Stimulated activated CD4-positive, alpha-beta T cell treated with anti-CD3 and anti-CD28 coated beads, Interleukin-2, amount 100 ng/mL, for 4 hours (primary cell): ENCODE data around the gene GPNMB.

Experiments used
- DNase-seq: peaks from one replicate; pipeline ENCODE4 v3.0.0-alpha.2; 2020; ENCODE audit warnings: low read depth

GPNMB gene

DNA sequence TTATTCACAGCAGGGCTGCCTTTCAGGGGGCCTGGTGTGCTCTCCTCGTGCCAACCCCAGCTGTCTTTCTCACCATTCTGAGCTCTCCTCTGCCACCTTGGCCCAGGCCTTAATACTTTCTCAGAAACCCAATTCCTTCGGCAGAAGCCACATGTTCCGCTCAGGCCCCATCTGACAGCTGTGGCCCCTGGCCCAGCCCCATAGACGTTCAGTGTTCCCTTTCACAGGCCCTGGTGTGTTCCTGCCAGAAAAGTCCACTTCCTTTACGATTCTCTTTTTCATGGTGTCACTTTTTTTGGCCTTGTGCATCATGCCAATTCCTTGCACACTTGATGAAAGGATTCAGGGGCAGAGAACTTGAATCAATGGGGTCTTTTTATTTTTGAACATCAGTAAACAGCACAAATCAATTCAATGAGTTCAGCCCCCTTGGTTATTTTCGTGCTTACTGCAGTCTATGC is 15.9 kb upstream of the GPNMB start:
- no peak for DNase-seq

DNA sequence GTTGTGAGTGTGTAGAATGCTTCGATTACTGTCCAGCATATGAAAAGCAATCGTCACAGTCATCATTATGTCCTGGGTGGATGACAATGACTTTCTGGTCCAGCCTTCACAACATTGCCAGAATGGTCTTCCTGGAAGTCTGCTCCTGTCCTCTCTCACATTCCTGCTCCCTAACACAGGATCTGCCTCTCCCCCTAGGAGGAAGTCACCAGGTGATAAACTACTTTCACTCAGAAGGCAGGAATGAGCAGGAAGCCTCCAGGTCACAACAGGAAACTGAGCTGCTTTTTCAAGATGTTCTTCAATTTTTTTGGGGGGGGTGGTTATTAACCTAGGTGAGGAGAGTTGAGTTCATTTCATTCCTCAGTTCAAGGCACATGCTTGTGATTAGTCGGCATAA is 13.6 kb upstream of the GPNMB start:
- no peak for DNase-seq

DNA sequence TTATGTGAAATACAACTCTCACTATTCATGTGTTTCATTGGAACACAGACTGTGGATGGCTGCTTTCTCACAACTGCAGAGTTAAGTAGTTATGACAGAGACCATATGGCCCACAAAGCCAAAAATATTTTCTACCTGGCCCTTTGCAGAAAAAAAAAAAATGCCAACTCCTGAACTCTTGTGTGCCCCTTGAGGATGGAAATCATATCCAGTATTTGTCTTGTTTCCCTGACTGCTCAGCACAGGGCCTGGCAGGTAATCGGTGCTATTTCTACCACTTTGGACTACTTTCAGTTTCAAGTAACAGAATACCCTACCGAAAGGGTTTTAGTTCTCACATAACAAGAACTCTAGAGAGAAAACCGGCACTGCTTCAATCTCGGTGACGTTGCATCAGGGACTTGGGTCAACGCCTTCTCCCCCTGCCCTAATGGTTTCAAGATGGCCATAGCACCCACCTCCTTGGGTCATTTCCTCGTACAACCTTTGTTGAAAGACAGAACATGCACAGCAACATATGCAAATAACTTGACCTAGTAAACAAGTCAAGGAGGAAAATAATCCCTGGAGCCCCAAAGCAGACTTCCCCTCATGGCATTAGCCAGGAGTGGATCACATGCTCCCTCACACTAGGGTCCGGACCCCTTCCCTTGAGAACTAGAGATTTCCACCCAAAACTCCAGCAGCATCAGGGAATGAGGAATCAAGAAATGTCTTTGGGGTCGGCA is 11.8 kb upstream of the GPNMB start:
- DNase-seq, result no peak

- no peak for DNase-seq
These were observed 10.8 kb upstream of the GPNMB start for GRCh38 chr7:23235813-23236221.

DNA sequence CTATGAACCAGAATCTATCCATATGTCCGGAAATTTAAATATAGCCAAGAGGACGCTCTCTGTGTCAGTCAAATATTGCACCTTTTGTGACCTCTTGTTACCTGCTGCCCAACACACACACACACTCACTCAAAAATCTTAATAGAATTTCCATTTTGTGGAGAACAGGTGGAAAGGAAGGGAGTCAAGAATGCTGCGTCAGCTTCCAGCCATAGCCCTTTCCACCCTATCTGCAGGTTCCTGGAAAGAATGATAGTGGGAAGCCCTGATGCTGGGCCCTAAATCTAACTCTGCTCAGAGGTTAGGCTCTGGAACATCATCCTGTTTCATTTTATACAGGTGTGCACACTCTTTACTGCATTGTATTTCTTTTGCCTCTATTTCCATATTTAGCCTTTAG is 9.6 kb upstream of the GPNMB start:
- no peak for DNase-seq

- no peak for DNase-seq
These were observed 7.5 kb upstream of the GPNMB start for GRCh38 chr7:23238983-23239652.

- DNase-seq, result no peak
These were observed 6.9 kb upstream of the GPNMB start for GRCh38 chr7:23239698-23240097.

DNA sequence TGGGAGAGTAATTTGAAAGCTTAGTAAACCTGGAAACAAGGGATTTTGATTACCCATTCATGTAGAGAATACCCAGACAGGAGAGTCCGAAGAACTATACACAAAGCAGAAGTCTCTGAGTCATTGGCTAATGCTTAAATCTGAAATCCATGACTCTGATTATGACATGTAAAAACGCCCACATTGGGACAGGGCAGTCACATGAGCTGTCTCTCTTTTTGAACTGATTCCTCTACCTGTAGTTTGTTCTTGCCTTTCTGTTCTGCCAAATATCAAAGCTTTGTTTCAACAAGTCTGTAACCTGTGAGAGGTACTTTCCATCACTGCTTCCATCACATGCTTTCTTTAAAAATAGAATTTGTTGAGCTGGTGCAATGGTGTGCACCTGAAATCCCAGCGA is 4.3 kb upstream of the GPNMB start:
- DNase-seq, result no peak

GRCh38 chr7:23242935-23243334 is 3.6 kb upstream of the GPNMB start:
- DNase-seq, result no peak

DNA sequence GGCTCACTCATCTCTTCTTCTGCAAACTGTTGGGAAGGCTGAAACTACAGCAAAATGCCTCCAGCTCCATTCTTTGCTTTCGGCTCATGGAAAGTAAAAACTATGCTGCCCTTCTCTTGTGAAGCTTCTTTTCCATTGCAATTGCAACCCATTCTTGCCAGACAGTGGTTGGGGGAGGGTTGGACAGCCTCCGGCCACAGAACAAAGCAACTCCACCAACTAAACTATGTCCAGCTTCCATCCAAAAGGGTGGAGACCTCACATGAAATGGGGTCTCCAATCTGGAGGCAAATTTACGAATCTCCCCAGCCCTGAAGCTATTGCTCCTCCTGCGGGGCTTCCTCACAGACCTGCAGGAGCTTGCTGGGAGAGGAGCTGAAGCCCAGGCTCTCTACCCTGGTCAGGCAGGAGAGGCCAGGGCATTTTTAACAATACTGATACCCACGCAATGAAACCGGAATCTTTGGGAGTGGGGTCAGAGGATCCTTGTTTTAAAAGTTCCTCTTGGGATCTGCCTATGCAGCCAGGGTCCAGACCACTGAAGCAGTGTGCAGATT is 549 bp downstream of the GPNMB start:
- DNase-seq, result no peak

- DNase-seq, result no peak
These were observed 1.2 kb downstream of the GPNMB start for GRCh38 chr7:23247603-23248335.

GRCh38 chr7:23249486-23249885 is 2.9 kb downstream of the GPNMB start:
- no peak for DNase-seq

DNA sequence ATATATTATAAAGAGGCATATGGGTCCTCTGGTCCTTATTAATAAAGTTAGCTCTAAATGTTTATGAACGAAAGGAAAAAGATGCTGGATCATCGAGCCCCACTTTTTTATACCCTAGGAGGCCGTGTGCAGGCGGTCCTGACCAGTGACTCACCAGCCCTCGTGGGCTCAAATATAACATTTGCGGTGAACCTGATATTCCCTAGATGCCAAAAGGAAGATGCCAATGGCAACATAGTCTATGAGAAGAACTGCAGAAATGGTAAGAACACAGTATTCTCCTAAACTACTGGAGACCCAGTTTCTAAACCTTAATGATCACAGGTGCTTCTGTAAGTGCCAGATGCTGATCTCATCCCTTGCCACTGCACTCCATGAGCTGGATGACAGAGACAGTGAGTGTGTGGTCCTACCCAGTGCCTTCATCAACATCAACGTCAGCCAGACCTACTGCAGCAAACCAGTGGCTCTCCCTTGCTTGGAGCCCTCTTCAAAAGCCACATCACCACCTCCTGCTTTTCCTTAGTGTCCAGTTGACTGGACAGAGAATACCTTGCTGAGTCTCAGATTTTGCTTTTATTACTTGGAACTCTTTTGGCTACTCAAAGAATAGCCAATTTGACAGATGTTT is 7.6 kb downstream of the GPNMB start:
- no peak for DNase-seq

DNA sequence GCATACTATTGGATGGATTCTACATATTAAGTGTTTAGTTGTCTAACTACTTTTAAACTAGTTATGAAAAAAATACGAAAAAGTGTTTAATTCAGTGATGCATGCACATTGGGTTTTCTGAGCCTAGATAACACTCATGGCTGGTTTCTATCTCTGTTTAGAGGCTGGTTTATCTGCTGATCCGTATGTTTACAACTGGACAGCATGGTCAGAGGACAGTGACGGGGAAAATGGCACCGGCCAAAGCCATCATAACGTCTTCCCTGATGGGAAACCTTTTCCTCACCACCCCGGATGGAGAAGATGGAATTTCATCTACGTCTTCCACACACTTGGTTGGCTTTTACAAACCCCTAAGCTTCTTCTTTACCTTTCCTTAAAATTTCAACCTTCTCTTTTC is 10.2 kb downstream of the GPNMB start:
- no peak for DNase-seq

DNA sequence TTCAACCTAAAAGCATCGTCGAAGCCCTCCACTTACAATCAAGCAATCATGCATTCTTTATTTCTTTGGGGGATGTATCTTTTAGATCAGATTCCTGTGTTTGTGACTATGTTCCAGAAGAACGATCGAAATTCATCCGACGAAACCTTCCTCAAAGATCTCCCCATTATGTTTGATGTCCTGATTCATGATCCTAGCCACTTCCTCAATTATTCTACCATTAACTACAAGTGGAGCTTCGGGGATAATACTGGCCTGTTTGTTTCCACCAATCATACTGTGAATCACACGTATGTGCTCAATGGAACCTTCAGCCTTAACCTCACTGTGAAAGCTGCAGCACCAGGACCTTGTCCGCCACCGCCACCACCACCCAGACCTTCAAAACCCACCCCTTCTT is 13.8 kb downstream of the GPNMB start:
- no peak for DNase-seq

GRCh38 chr7:23261843-23262452 is 15.4 kb downstream of the GPNMB start:
- peak; percentile 25 for DNase-seq

GRCh38 chr7:23264916-23265458 is 18.4 kb downstream of the GPNMB start:
- DNase-seq, result no peak

GRCh38 chr7:23266918-23267317 is 20.3 kb downstream of the GPNMB start:
- no peak for DNase-seq

DNA sequence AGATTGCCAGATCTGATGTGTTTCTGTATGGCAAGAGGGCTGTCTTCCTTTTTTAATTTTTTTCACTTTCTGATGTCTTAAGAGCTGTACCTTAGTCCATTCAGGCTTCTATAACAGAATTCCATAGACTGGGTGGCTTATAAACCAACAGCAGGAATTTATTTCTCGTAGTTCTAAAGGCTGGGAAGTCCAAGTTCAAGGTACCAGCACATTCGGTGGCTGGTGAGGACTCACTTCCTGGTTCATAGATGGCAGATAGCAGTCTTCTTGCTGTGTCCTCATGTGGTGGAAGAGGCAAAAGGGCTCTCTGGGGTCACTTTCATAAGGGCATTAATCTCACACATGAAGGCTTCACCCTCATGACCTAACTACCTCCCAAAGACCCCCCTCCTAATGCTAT is 20.8 kb downstream of the GPNMB start:
- no peak for DNase-seq

DNA sequence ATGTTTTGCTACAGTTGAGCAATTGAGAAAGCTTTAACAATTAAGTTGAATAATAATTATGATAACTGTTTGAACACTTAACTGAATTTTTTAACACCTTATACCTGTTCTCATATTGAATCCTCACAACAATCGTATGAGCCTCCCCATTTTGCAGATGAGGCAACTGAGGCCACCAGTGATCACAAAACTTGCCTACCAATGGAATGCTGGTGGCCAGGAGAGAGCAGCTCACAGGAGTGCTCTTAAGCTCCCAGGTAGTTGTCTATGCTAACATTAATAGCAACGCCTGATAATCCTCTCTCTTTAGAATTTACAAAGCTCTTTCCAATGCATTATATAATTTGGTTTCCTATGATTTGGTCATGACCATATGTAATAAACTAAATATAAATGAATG is 21.6 kb downstream of the GPNMB start:
- no peak for DNase-seq

DNA sequence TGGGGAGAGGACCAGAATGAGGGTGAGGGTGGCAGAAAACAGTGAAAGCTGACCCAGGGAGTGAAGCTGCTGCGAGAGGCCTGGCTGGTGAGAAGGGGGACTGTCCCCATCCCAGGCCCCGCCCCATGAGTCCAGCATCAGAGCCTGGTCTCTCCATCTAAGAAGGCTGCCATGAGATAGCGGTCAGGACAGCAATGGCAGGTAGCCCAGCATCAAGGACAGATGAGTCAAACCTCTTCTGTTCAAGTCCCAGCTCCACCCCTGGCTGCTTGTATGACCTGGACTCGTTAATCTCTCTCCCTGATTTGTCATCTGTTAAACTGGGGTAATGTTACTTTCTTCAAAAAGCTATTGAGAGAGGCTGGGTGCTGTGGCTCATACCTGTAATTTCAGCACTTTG is 22.2 kb downstream of the GPNMB start:
- no peak for DNase-seq

DNA sequence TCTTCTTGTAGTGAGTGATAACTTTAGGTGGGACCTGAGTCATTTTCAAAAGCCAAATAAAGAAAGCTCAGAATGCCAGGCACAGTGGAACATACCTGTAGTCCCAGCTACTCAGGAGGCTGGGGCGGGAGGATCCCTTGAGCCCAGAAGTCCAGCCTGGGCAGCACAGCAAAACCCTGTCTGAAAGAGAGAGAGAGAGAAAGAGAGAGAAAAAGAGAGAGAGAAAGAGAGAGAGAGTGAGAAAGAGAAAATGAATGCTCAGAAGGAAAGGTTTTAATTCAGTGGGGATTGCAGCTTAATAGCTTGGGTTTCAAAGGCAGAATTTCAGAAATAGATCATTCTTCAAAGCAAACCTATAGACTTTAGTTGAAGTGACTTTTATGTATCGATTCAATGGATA is 25.7 kb downstream of the GPNMB start:
- DNase-seq, result no peak
